Measurements from ENCODE around the gene DCDC1. TPM values are rescaled to one million over a fixed set of nuclear protein-coding genes. Genes with fewer than 3 reads are reported as not detected.

The DCDC1 gene
- total and polyA plus RNA-seq, 9 of the 15 experiments (the other 6 are each of a cell fraction or from before 2014, with no cell fraction given): 0.05 to 0.18 (median 0.08) TPM; not detected in 3

GRCh38 chr11:31030138-31030792 lies 339.3 kb downstream of the DCDC1 start:
- FAIRE-seq: no peak
- CTCF ChIA-PET (ENCODE audit: low intra/inter-chr PET ratio): no interaction called here
- intact Hi-C loops (cut with micrococcal nuclease): no loop called here

GRCh38 chr11:31026315-31026714 lies 343.2 kb downstream of the DCDC1 start:
- no TSS peak for BruUV-seq (replicated peaks)
- CTCF ChIA-PET (ENCODE audit: low intra/inter-chr PET ratio): no interaction called here
- Histone ChIP-seq H3K9ac (ENCODE audit: insufficient read depth in 1 of 2, low read depth in 2 of 2, low read length in 2 of 2) (no peak overlapping the region), H4K20me1 (replicated peaks; ENCODE audit: control insufficient read depth, insufficient read depth, low read length) (no peaks in the 10 kb centered on the region), H3K4me3 (no peak overlapping the region), H3K9me3 (replicated peaks; ENCODE audit: control insufficient read depth, insufficient read depth, low read depth, low read length) (no peaks in the 10 kb centered on the region), H3K9me1 (ENCODE audit: control insufficient read depth, insufficient read depth, low read length) (no peaks in the 10 kb centered on the region), H3K36me3 (ENCODE audit: control insufficient read depth, insufficient read depth, low read length) (no peaks in the 10 kb centered on the region), H3K27me3 (ENCODE audit: control insufficient read depth in 2 of 2, insufficient read depth in 2 of 2, low read length in 2 of 2) (no peaks in the 10 kb centered on the region), H3K79me2 (ENCODE audit: control insufficient read depth, insufficient read depth, low read length) (no peaks in the 10 kb centered on the region), H3K4me2 (ENCODE audit: insufficient read depth, low read length) (no peak overlapping the region), H2AFZ (ENCODE audit: low read depth, low read length) (no peak overlapping the region), H3K4me1 (replicated peaks in 1 of 2; ENCODE audit: control insufficient read depth in 2 of 2, insufficient read depth in 2 of 2, low read length in 2 of 2) (no peaks in the 10 kb centered on the region), H3K27ac (ENCODE audit: extremely low read depth, low read depth, low read length) (no peak overlapping the region)
- DNase-seq (ENCODE audit: extremely low read depth in 1 of 4, low spot score in 3 of 4) (no peak), ATAC-seq (no peak), FAIRE-seq (no peak)
- in situ Hi-C loops (cut with MboI): no loop called here
- POLR2A ChIA-PET: no interaction called here
- TF ChIP-seq CREB3 (tag; conservative IDR thresholded peaks at IDR 0.05; ENCODE audit: low read depth): no peak
- no peak for TF ChIP-seq ZNF431 (CRISPR knock-in tag; IDR thresholded peaks at IDR 0.05)
- TF ChIP-seq TAF15 (IDR thresholded peaks at IDR 0.05; ENCODE audit: low read depth, low read length): no peak
- TF ChIP-seq GMEB1 (CRISPR knock-in tag; IDR thresholded peaks at IDR 0.05): no peak
- no peak for TF ChIP-seq CEBPG (CRISPR knock-in tag; IDR thresholded peaks at IDR 0.05)
- TF ChIP-seq CEBPG (tag; conservative IDR thresholded peaks at IDR 0.05 in 1 of 2, IDR thresholded peaks at IDR 0.05 in 1 of 2): no peak
- no peak for TF ChIP-seq RFX7 (CRISPR knock-in tag; IDR thresholded peaks at IDR 0.05)
- TF ChIP-seq HCFC1 (IDR thresholded peaks at IDR 0.05; ENCODE audit: low read depth, low read length): no peak
- no peak for TF ChIP-seq TFAP4 (CRISPR knock-in tag; IDR thresholded peaks at IDR 0.05; ENCODE audit: borderline replicate concordance)
- intact Hi-C loops (cut with micrococcal nuclease): no loop called here
- 0% methylated on average over 6 of the region's 6 CpGs for WGBS (ENCODE audit: insufficient coverage, low coverage, missing lambda C conversion rate)

More at GRCh38 chr11:31030138-31030792, 339.3 kb downstream of the DCDC1 start:
- no peak overlapping the region for H3K9ac ChIP-seq (ENCODE audit: insufficient read depth in 1 of 2, low read depth in 2 of 2, low read length in 2 of 2)
- 3% methylated on average over 7 of the region's 7 CpGs for WGBS (ENCODE audit: insufficient coverage, low coverage, missing lambda C conversion rate)
- H3K36me3 ChIP-seq (ENCODE audit: control insufficient read depth, insufficient read depth, low read length): no peaks in the 10 kb centered on the region
- no peaks in the 10 kb centered on the region for H3K4me1 ChIP-seq (replicated peaks in 1 of 2; ENCODE audit: control insufficient read depth in 2 of 2, insufficient read depth in 2 of 2, low read length in 2 of 2)
- no peak overlapping the region for H3K4me2 ChIP-seq (ENCODE audit: insufficient read depth, low read length)
- no peaks in the 10 kb centered on the region for H3K27me3 ChIP-seq (ENCODE audit: control insufficient read depth in 2 of 2, insufficient read depth in 2 of 2, low read length in 2 of 2)
- no peak overlapping the region for H3K27ac ChIP-seq (ENCODE audit: extremely low read depth, low read depth, low read length)
- in situ Hi-C loops (cut with MboI): no loop called here
- ATAC-seq: no peak
- POLR2A ChIA-PET: interaction anchor here (1.2 kb wide), 1 partner anchor 13 kb away, joined by 3 read pairs; no protein-coding TSS in a partner anchor
- TF ChIP-seq MCM7 (IDR thresholded peaks at IDR 0.05): no peak
- no peak for TF ChIP-seq MBD2 (IDR thresholded peaks at IDR 0.05; ENCODE audit: borderline replicate concordance, low read depth)
- H3K9me1 ChIP-seq (ENCODE audit: control insufficient read depth, insufficient read depth, low read length): no peaks in the 10 kb centered on the region
- H4K20me1 ChIP-seq (replicated peaks; ENCODE audit: control insufficient read depth, insufficient read depth, low read length): no peaks in the 10 kb centered on the region
- no peak overlapping the region for H2AFZ ChIP-seq (ENCODE audit: low read depth, low read length)
- H3K79me2 ChIP-seq (ENCODE audit: control insufficient read depth, insufficient read depth, low read length): no peaks in the 10 kb centered on the region
- H3K9me3 ChIP-seq (replicated peaks; ENCODE audit: control insufficient read depth, insufficient read depth, low read depth, low read length): no peaks in the 10 kb centered on the region
- H3K4me3 ChIP-seq: no peak overlapping the region
- DNase-seq (ENCODE audit: extremely low read depth in 1 of 4, low spot score in 3 of 4): no peak
- BruUV-seq (replicated peaks): no TSS peak

Measured in K562 (cell line).